Endothelial cell (in vitro differentiated cells): ENCODE measurements around the gene PRELP. TPM values are rescaled to one million over a fixed set of nuclear protein-coding genes. Genes with fewer than 3 reads are reported as not detected.

Experiments
- DNase-seq: peaks from one replicate; pipeline ENCODE4 v3.0.0; 2021; ENCODE audit warnings: low spot score
- H3K27ac Mint-ChIP-seq: one replicate; pipeline ENCODE4 v1.8.0; 2021; ENCODE audit warnings: mixed read lengths, inconsistent platforms; ENCODE audit not compliant: unreplicated experiment
- H3K27me3 Mint-ChIP-seq: one replicate; pipeline ENCODE4 v1.8.0; 2021; ENCODE audit warnings: mild to moderate bottlenecking, moderate library complexity, mixed read lengths, inconsistent platforms; ENCODE audit not compliant: unreplicated experiment
- H3K36me3 Mint-ChIP-seq: one replicate; pipeline ENCODE4 v1.8.0; 2021; ENCODE audit warnings: mild to moderate bottlenecking, low read depth, mixed read lengths, inconsistent platforms; ENCODE audit not compliant: unreplicated experiment
- H3K4me1 Mint-ChIP-seq: one replicate; pipeline ENCODE4 v1.8.0; 2021; ENCODE audit warnings: mild to moderate bottlenecking, mixed read lengths, inconsistent platforms; ENCODE audit not compliant: unreplicated experiment
- H3K4me3 Mint-ChIP-seq: one replicate; pipeline ENCODE4 v1.8.0; 2021; ENCODE audit warnings: mild to moderate bottlenecking, mixed read lengths, inconsistent platforms; ENCODE audit not compliant: unreplicated experiment
- H3K9me3 Mint-ChIP-seq: one replicate; pipeline ENCODE4 v1.8.0; 2021; ENCODE audit warnings: mixed read lengths, inconsistent platforms; ENCODE audit not compliant: unreplicated experiment
- total RNA-seq: library from RNA; stranded (reverse); fragmentation: NEBNext Ultra II Directional; extraction: Animal tissue kit (Norgen Biotek cat#: 25700); gene quantifications from one replicate; pipeline ENCODE4 v1.2.1, GENCODE V29; 2021; ENCODE audit not compliant: unreplicated experiment
- TF ChIP-seq, protein P1 (sequence below): fragments of 200-600 bp; sonication (generic); IDR thresholded peaks from one replicate; pipeline ENCODE4 v1.5.0; 2021; ENCODE audit warnings: antibody characterized with exemption; ENCODE audit not compliant: unreplicated experiment

PRELP gene
- total RNA-seq, 1 donor from 2014 or later, result 0.13 TPM

DNA sequence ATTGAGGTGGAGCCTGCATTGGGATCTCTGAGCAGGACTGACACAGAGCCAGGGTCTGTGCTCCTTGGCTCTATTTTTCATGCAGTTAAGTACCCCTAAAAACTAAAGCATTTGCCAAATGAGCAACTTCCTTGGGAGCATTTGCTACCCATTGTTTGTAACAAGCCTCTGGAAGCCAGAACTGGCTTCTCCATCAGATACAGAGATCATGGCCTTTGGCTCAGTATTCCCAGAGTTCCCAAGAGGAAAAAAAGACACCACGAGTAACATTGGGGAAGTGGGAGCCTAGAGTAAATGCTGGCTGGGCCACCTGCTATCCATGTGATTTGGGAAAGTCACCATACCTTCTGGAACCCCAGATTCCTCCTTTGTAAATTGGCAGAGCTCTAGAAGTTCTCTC is 63.1 kb downstream of the PRELP start:
- Mint-ChIP-seq H3K4me1 (no peaks in the 10 kb centered on the region), H3K4me3 (no peak overlapping the region), H3K9me3 (no peaks in the 10 kb centered on the region), H3K27ac (no peak overlapping the region), H3K36me3 (no peaks in the 10 kb centered on the region), H3K27me3 (no peaks in the 10 kb centered on the region)
- DNase-seq, result no peak
- TF ChIP-seq, protein P1, sequence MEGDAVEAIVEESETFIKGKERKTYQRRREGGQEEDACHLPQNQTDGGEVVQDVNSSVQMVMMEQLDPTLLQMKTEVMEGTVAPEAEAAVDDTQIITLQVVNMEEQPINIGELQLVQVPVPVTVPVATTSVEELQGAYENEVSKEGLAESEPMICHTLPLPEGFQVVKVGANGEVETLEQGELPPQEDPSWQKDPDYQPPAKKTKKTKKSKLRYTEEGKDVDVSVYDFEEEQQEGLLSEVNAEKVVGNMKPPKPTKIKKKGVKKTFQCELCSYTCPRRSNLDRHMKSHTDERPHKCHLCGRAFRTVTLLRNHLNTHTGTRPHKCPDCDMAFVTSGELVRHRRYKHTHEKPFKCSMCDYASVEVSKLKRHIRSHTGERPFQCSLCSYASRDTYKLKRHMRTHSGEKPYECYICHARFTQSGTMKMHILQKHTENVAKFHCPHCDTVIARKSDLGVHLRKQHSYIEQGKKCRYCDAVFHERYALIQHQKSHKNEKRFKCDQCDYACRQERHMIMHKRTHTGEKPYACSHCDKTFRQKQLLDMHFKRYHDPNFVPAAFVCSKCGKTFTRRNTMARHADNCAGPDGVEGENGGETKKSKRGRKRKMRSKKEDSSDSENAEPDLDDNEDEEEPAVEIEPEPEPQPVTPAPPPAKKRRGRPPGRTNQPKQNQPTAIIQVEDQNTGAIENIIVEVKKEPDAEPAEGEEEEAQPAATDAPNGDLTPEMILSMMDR, result no peak

DNA sequence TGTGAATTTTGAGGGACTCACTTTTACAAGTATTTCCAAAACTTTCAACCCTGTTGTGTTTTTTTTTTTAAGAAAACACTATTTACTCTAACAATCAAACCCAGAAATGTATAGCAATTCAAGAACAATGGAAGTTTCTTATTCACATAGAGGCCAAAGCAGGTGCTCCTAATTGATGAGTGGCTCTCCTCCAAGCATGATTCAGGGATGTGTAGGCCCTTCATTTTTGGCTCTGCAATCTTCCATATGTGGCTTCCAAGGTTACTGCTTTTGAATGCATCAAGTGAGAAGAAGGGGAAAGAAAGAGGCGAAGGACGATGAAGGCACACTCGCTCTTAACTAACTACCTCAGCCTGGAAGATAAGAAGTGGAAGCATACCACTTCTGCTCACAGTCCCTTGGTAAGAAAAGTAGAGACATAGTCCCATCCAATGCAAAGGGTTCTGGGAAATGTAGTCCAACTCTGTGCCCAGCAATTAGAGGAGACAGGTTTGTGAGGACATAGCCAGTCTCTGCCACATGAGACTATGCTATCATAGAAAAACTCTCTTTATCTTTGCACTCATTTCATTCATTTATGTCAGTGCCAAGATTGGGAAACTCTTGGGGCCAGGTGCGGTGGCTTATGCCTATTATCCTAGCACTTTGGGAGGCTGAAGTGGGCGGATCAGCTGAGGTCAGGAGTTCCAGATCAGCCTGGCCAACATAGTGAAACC is 64.4 kb downstream of the PRELP start:
- no peaks in the 10 kb centered on the region for H3K36me3 Mint-ChIP-seq
- no peaks in the 10 kb centered on the region for H3K27me3 Mint-ChIP-seq
- H3K4me3 Mint-ChIP-seq, result no peak overlapping the region
- no peaks in the 10 kb centered on the region for H3K4me1 Mint-ChIP-seq
- H3K9me3 Mint-ChIP-seq, result no peaks in the 10 kb centered on the region
- TF ChIP-seq, protein P1, result no peak
- DNase-seq, result no peak
- H3K27ac Mint-ChIP-seq, result no peak overlapping the region

Other genes starting within 250 kb of the PRELP start
- not detected for gene CHIT1, start 246.1 kb upstream of the PRELP start, total RNA-seq
- 80.0 TPM for gene BTG2, start 170.3 kb upstream of the PRELP start, total RNA-seq
- not detected for gene FMOD, start 124.7 kb upstream of the PRELP start, total RNA-seq
- 0.36 TPM for gene OPTC, start 18.3 kb downstream of the PRELP start, total RNA-seq
- gene ATP2B4, start 151.0 kb downstream of the PRELP start, total RNA-seq, result 137 TPM